AG10803 (cell line): ENCODE results near the gene FCHSD2.

Source experiments
- DNase-seq: peaks from one replicate; pipeline ENCODE4 v3.0.0; 2010; ENCODE audit warnings: low read depth
- H3K4me3 ChIP-seq: 2 replicates; pipeline ENCODE4 v1.5.1; 2011; ENCODE audit warnings: mild to moderate bottlenecking, low read length, control low read depth
- CTCF ChIP-seq: conservative IDR thresholded peaks from 2 replicates; pipeline ENCODE4 v1.5.1; 2011; ENCODE audit warnings: mild to moderate bottlenecking, low read length, control low read depth, inconsistent platforms

Gene FCHSD2

GRCh38 chr11:73173755-73174494 lies 31.8 kb upstream of the FCHSD2 start:
- no peak overlapping the region for H3K4me3 ChIP-seq
- TF ChIP-seq CTCF = no peak
- DNase-seq = no peak

GRCh38 chr11:73172992-73173656 lies 31.0 kb upstream of the FCHSD2 start:
- TF ChIP-seq CTCF = no peak
- DNase-seq = no peak
- H3K4me3 ChIP-seq = no peak overlapping the region

GRCh38 chr11:73171436-73172161 lies 29.5 kb upstream of the FCHSD2 start:
- no peak for TF ChIP-seq CTCF
- no peak overlapping the region for H3K4me3 ChIP-seq
- no peak for DNase-seq

- DNase-seq = no peak
- TF ChIP-seq CTCF = no peak
- H3K4me3 ChIP-seq = no peak overlapping the region
These were observed 28.0 kb upstream of the FCHSD2 start for GRCh38 chr11:73170140-73170539.

GRCh38 chr11:73168925-73169579 lies 26.9 kb upstream of the FCHSD2 start:
- DNase-seq = no peak
- no peak overlapping the region for H3K4me3 ChIP-seq
- TF ChIP-seq CTCF = no peak

GRCh38 chr11:73167363-73167954 lies 25.3 kb upstream of the FCHSD2 start:
- DNase-seq = no peak
- TF ChIP-seq CTCF = no peak
- H3K4me3 ChIP-seq = no peak overlapping the region
